K562 (cell line): Measurements from ENCODE around the gene MDH1B. TPM values are rescaled to one million over a fixed set of nuclear protein-coding genes. Genes with fewer than 3 reads are reported as not detected.

Source experiments
- ATAC-seq: fragments of 200-7000 bp; cut with Tn5 transposase; 3 replicates; pipeline ENCODE4 v1.9.1; 2020; ENCODE audit warnings: moderate library complexity
- BruUV-seq: library from RNA; stranded (reverse); fragments of 400-500 nt; replicated peaks from 2 replicates; lab custom pipeline; 2021; lab: Mats Ljungman, UMichigan
- CTCF ChIA-PET: fragments of 300-600 bp; formaldehyde crosslinking; extraction: SDS; loops from one replicate; lab custom pipeline; 2021; ENCODE audit warnings: low intra/inter-chr PET ratio; lab: Yijun Ruan, JAX
- POLR2A ChIA-PET: fragments of 300-600, 350-650 bp; sonication (Branson Sonifier 250); formaldehyde crosslinking; extraction: SDS; loops from one replicate; lab custom pipeline; 2021; ENCODE audit warnings: antibody characterized with exemption, inconsistent platforms; lab: Yijun Ruan, JAX
- DNase-seq, 4 experiments: peaks; one replicate each; pipeline versions ENCODE4 v3.0.0 to v3.0.0-alpha.2; 2011 to 2018; ENCODE audit warnings: low spot score in 3 of 4, mixed read lengths in 3 of 4; ENCODE audit errors: extremely low read depth in 1 of 4
- FAIRE-seq: peaks from 2 replicates; lab custom pipeline; 2011; peaks lifted over from hg19 to GRCh38; lab: Jason Lieb, UNC
- H2AFZ ChIP-seq: 2 replicates; pipeline ENCODE4 v1.6.0; 2011; ENCODE audit warnings: low read depth, low read length, control low read depth, inconsistent platforms
- H3K27ac ChIP-seq: fragments of 200-600 bp; 3 replicates; pipeline ENCODE4 v1.8.0; 2011; ENCODE audit warnings: low read depth, mild to moderate bottlenecking, control low read depth, inconsistent platforms, low read length, moderate library complexity, mixed read lengths; ENCODE audit errors: extremely low read depth
- H3K27me3 ChIP-seq, 2 experiments: fragments of 300-600 bp in 1 of 2; 2 replicates in 1 of 2; 3 replicates in 1 of 2; pipeline versions ENCODE4 v1.6.0 to v1.8.0; 2011; ENCODE audit warnings: inconsistent platforms in 2 of 2, low read length in 2 of 2, mild to moderate bottlenecking in 1 of 2, mixed read lengths in 1 of 2, moderate library complexity in 1 of 2; ENCODE audit not compliant: control insufficient read depth in 2 of 2, insufficient read depth in 2 of 2
- H3K36me3 ChIP-seq: fragments of 300-600 bp; 3 replicates; pipeline ENCODE4 v1.8.0; 2011; ENCODE audit warnings: mild to moderate bottlenecking, low read length, inconsistent platforms; ENCODE audit not compliant: control insufficient read depth, insufficient read depth
- H3K4me1 ChIP-seq, 2 experiments: fragments of 200-600 bp in 1 of 2; replicated peaks in 1 of 2; 2 replicates in 1 of 2; 3 replicates in 1 of 2; pipeline versions ENCODE4 v1.5.1 to v1.8.0; 2011; ENCODE audit warnings: inconsistent platforms in 2 of 2, low read length in 2 of 2, mild to moderate bottlenecking in 1 of 2, mixed read lengths in 1 of 2, moderate library complexity in 1 of 2; ENCODE audit not compliant: control insufficient read depth in 2 of 2, insufficient read depth in 2 of 2
- H3K4me2 ChIP-seq: 2 replicates; pipeline ENCODE4 v1.6.1; 2011; ENCODE audit warnings: low read length, control low read depth, inconsistent platforms, mixed read lengths; ENCODE audit not compliant: insufficient read depth
- H3K4me3 ChIP-seq: fragments of 200-600 bp; sonication (generic), shearing (Covaris generic); 2 replicates; pipeline ENCODE4 v1.5.1; 2016; ENCODE audit warnings: control low read depth, inconsistent platforms
- H3K79me2 ChIP-seq: fragments of 200-600 bp; 3 replicates; pipeline ENCODE4 v1.8.0; 2011; ENCODE audit warnings: low read length, inconsistent platforms; ENCODE audit not compliant: control insufficient read depth, insufficient read depth
- H3K9ac ChIP-seq, 2 experiments: 2 replicates each; pipeline versions ENCODE4 v1.6.0 to v1.6.1; 2011; ENCODE audit warnings: low read depth in 2 of 2, low read length in 2 of 2, control low read depth in 1 of 2, inconsistent platforms in 1 of 2, mild to moderate bottlenecking in 1 of 2, mixed read lengths in 1 of 2; ENCODE audit not compliant: insufficient read depth in 1 of 2
- H3K9me1 ChIP-seq: one replicate; pipeline ENCODE4 v1.6.0; 2011; ENCODE audit warnings: inconsistent platforms, mild to moderate bottlenecking, low read length, moderate library complexity; ENCODE audit not compliant: control insufficient read depth, insufficient read depth
- H3K9me3 ChIP-seq: replicated peaks from 2 replicates; pipeline ENCODE4 v1.5.1; 2011; ENCODE audit warnings: low read depth, low read length, inconsistent platforms; ENCODE audit not compliant: control insufficient read depth, insufficient read depth
- H4K20me1 ChIP-seq: replicated peaks from 2 replicates; pipeline ENCODE4 v1.6.1; 2011; ENCODE audit warnings: low read length, inconsistent platforms, mixed read lengths; ENCODE audit not compliant: control insufficient read depth, insufficient read depth
- ID3 ChIP-seq, 2 experiments: fragments of 250-450 bp in 1 of 2; fragments of 450-650 bp in 1 of 2; sonication (Bioruptor Pico) in 1 of 2; IDR thresholded peaks; 2 replicates each; pipeline versions ENCODE4 v1.6.1 to v1.8.0; 2016 to 2021; ENCODE audit warnings: mild to moderate bottlenecking in 2 of 2, moderate library complexity in 2 of 2, missing compliant biosample characterization in 1 of 2, missing genetic modification characterization in 1 of 2
- ILK ChIP-seq: fragments of 450-650 bp; IDR thresholded peaks from 2 replicates; pipeline ENCODE4 v1.6.1; 2016; ENCODE audit warnings: missing genetic modification characterization, low read depth, mild to moderate bottlenecking, missing compliant biosample characterization, moderate library complexity, borderline replicate concordance
- KDM2B ChIP-seq: fragments of 250-450 bp; sonication (Bioruptor Pico); IDR thresholded peaks from 2 replicates; pipeline ENCODE4 v1.8.0; 2021; ENCODE audit warnings: mild to moderate bottlenecking, moderate library complexity
- NR1H2 ChIP-seq: sonication (generic); formaldehyde crosslinking; IDR thresholded peaks from 2 replicates; pipeline ENCODE4 v1.4.0; 2020; ENCODE audit warnings: mild to moderate bottlenecking, missing genetic modification reagents
- NR3C1 ChIP-seq: sonication (generic); formaldehyde crosslinking; IDR thresholded peaks from 2 replicates; pipeline ENCODE4 v1.8.1; 2022; ENCODE audit warnings: missing genetic modification reagents
- RBM25 ChIP-seq: fragments of 200-400 bp; formaldehyde crosslinking; IDR thresholded peaks from 2 replicates; pipeline ENCODE4 v1.6.1; 2018; ENCODE audit warnings: low read length, low read depth, moderate library complexity; ENCODE audit not compliant: severe bottlenecking
- RNF2 ChIP-seq: sonication (generic); IDR thresholded peaks from 2 replicates; pipeline ENCODE4 v1.6.1; 2016
- TEAD2 ChIP-seq: fragments of 450-650 bp; IDR thresholded peaks from 2 replicates; pipeline ENCODE4 v1.6.1; 2016; ENCODE audit warnings: missing genetic modification characterization, control low read depth, missing compliant biosample characterization
- WGBS: fragments of 100-300 bp; shearing (Covaris generic); methylation state at CpG from one replicate; pipeline ENCODE4 v1.1.6; 2016; ENCODE audit warnings: low coverage, mixed read lengths; ENCODE audit not compliant: insufficient coverage; ENCODE audit errors: missing lambda C conversion rate; 5-methylcytosine and 5-hydroxymethylcytosine counted together
- in situ Hi-C: fragments of 300-500 bp; cut with MboI; formaldehyde crosslinking; loops from 4 replicates; pipeline ENCODE4 v1.15.0; 2018; ENCODE audit warnings: inconsistent platforms, mixed read lengths
- intact Hi-C: fragments of 100-400 bp; cut with micrococcal nuclease; formaldehyde crosslinking; loops from 2 replicates; pipeline ENCODE4 v1.14.2; 2022
- polyA plus RNA-seq, 8 experiments: library from polyadenylated mRNA; depleted of rRNA in 4 of 8; stranded (reverse) in 5 of 8; unstranded in 3 of 8; fragments of >200 nt; fragmentation: Nextera tagmentation in 2 of 8; fragmentation: Illumina TruSeq in 1 of 8; extraction: Ambion mirVana in 2 of 8; extraction: Trizol in 1 of 8; gene quantifications; 2 replicates each; pipeline versions ENCODE4 v1.2.1 to v1.2.3, GENCODE V29; 2011 to 2014; ENCODE audit warnings: inconsistent platforms in 1 of 8, missing spikeins in 1 of 8
- total RNA-seq, 7 experiments: library from RNA; depleted of rRNA in 6 of 7; stranded (reverse); fragments of >200 nt in 6 of 7; fragmentation: Illumina TruSeq in 2 of 7; extraction: Trizol in 2 of 7; gene quantifications; 2 replicates each; pipeline versions ENCODE4 v1.2.1 to v1.2.3, GENCODE V29; 2011 to 2021; ENCODE audit warnings: low replicate concordance in 1 of 7
- TF ChIP-seq, protein P1 (sequence below): fragments of 250-450 bp; sonication (Bioruptor Pico); IDR thresholded peaks from 2 replicates; pipeline ENCODE4 v1.4.0; 2020; ENCODE audit warnings: borderline replicate concordance
- TF ChIP-seq, protein P2 (sequence below): sonication (generic); formaldehyde crosslinking; IDR thresholded peaks from 2 replicates; pipeline ENCODE4 v1.8.0; 2022; ENCODE audit warnings: mild to moderate bottlenecking, missing genetic modification reagents, borderline replicate concordance

Gene MDH1B
- total and polyA plus RNA-seq, 9 of the 15 experiments (the other 6 are each of a cell fraction or from before 2014, with no cell fraction given), result 0.06 to 0.16 (median 0.14) TPM; not detected in 5

- DNase-seq, result no peak
- no peaks in the 10 kb centered on the region for H3K4me1 ChIP-seq
- no peak overlapping the region for H2AFZ ChIP-seq
- intact Hi-C loops (no loop called here), in situ Hi-C loops (no loop called here)
- TF ChIP-seq, protein P1, sequence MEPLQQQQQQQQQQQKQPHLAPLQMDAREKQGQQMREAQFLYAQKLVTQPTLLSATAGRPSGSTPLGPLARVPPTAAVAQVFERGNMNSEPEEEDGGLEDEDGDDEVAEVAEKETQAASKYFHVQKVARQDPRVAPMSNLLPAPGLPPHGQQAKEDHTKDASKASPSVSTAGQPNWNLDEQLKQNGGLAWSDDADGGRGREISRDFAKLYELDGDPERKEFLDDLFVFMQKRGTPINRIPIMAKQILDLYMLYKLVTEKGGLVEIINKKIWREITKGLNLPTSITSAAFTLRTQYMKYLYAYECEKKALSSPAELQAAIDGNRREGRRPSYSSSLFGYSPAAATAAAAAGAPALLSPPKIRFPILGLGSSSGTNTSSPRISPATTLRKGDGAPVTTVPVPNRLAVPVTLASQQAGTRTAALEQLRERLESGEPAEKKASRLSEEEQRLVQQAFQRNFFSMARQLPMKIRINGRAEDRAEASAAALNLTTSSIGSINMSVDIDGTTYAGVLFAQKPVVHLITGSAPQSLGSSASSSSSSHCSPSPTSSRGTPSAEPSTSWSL (CRISPR knock-in tag), result no peak
- no peak for TF ChIP-seq ID3 (CRISPR knock-in tag; IDR thresholded peaks at IDR 0.05)
- TF ChIP-seq ID3 (tag; IDR thresholded peaks at IDR 0.05), result no peak
- no peak for TF ChIP-seq ILK (tag)
- TF ChIP-seq RBM25, result no peak
- TF ChIP-seq NR3C1 (CRISPR knock-in tag), result no peak
- no peak for TF ChIP-seq KDM2B (CRISPR knock-in tag)
- TF ChIP-seq TEAD2 (tag), result no peak
- TF ChIP-seq NR1H2 (CRISPR knock-in tag), result no peak
- no peak for TF ChIP-seq RNF2
- TF ChIP-seq, protein P2, sequence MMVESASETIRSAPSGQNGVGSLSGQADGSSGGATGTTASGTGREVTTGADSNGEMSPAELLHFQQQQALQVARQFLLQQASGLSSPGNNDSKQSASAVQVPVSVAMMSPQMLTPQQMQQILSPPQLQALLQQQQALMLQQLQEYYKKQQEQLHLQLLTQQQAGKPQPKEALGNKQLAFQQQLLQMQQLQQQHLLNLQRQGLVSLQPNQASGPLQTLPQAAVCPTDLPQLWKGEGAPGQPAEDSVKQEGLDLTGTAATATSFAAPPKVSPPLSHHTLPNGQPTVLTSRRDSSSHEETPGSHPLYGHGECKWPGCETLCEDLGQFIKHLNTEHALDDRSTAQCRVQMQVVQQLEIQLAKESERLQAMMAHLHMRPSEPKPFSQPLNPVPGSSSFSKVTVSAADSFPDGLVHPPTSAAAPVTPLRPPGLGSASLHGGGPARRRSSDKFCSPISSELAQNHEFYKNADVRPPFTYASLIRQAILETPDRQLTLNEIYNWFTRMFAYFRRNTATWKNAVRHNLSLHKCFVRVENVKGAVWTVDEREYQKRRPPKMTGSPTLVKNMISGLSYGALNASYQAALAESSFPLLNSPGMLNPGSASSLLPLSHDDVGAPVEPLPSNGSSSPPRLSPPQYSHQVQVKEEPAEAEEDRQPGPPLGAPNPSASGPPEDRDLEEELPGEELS, result no peak
- no peaks in the 10 kb centered on the region for H3K9me3 ChIP-seq
- FAIRE-seq, result no peak
- H3K27me3 ChIP-seq, result no peaks in the 10 kb centered on the region
- WGBS, result 0% methylated on average over 2 of the region's 2 CpGs
- no TSS peak for BruUV-seq
- H3K4me2 ChIP-seq, result no peak overlapping the region
- no peaks in the 10 kb centered on the region for H3K36me3 ChIP-seq
- H3K27ac ChIP-seq, result no peak overlapping the region
- H4K20me1 ChIP-seq, result no peaks in the 10 kb centered on the region
- H3K9ac ChIP-seq, result no peak overlapping the region
- no peaks in the 10 kb centered on the region for H3K79me2 ChIP-seq
- ChIA-PET CTCF (no interaction called here), POLR2A (no interaction called here)
- no peak overlapping the region for H3K4me3 ChIP-seq
- no peaks in the 10 kb centered on the region for H3K9me1 ChIP-seq
- ATAC-seq, result no peak
These were observed 31.8 kb downstream of the MDH1B start for GRCh38 chr2:206733341-206733740.
